Stimulated activated CD4-positive, alpha-beta T cell treated with anti-CD3 and anti-CD28 coated beads, TNF-alpha, amount 100 ng/mL, for 48 hours (primary cell): Measurements from ENCODE around the gene TRIP6.
"Not testable (repeated sequence)": the region's sequence is repeated elsewhere in the genome, so short reads cannot be mapped to it uniquely, and the experiment has no call there.

Source experiments
- DNase-seq, 3 donors: peaks; one replicate each; pipeline ENCODE4 v3.0.0-alpha.2; 2020; ENCODE audit warnings: low read depth in 3 of 3

Gene TRIP6

GRCh38 chr7:100914208-100914878 lies 47.2 kb downstream of the TRIP6 start:
- DNase-seq, result no peak

- DNase-seq, result no peak
Observed at GRCh38 chr7:100914879-100915447, 47.8 kb downstream of the TRIP6 start.

- DNase-seq, result not testable (repeated sequence)
Observed at GRCh38 chr7:100919335-100919734, 52.1 kb downstream of the TRIP6 start.

GRCh38 chr7:100919779-100920437 lies 52.7 kb downstream of the TRIP6 start:
- not testable (repeated sequence) for DNase-seq

DNA sequence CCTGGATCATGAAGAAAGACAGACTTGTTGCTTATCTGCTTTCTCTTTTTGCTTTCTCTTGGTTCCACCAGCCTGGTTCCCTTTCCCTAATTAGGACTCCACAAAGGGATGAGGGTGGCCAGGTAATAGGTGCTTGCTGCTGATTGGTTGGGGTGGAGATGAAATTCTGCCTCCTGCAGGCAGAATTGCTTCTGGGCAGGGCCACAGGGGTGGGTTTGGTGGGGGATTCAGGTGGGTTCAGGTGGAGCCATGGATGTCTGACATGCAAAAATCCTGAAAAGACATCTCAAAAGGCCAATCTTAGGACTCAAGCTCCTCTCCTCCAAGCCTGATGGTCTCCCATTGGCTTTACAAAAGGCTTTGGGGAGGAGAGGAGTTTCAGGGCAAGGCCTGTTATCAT lies 53.9 kb downstream of the TRIP6 start:
- DNase-seq, result no peak
